ENCODE results near the gene MAB21L3. TPM values are rescaled to one million over a fixed set of nuclear protein-coding genes. Genes with fewer than 3 reads are reported as not detected.

The MAB21L3 gene
- total RNA-seq (under 1 TPM in 1 of 10 donors, not detected in 9; 0.07 TPM), polyA plus RNA-seq (not detected)
- long read RNA-seq, donor 1, result 0 reads
- long read RNA-seq, donor 2, result 0 reads
- long read RNA-seq, donor 3, partial matches to known transcripts, result 1 of 1 reads
- long read RNA-seq, donor 3, other reads (novel, unspliced or antisense), result 0 of 1 reads

GRCh38 chr1:116110567-116111523, at the start of gene MAB21L3:
MAB21L3 (plus strand) TSS chr1:116111399; CDS start chr1:116112616, 1,217 bp downstream.
- Histone ChIP-seq H3K4me1 (peaks cover 0 to 5% (median 0%) of the 10 kb centered on the region in 9 donors), H3K27ac (no peak within 1 kb of the TSS), H3K36me3 (no peaks in the 10 kb centered on the region), H3K27me3 (no peaks in the 10 kb centered on the region), H3K9me3 (no peaks in the 10 kb centered on the region), H3K4me3 (peak within 1 kb of the TSS in 2 of 10 donors; percentile 0 to 6)
- TF ChIP-seq CTCF (IDR thresholded peaks at IDR 0.05), result no peak
- no peak for DNase-seq
- WGBS, 2 donors, result 51 to 53% methylated on average over 12 of the region's 12 CpGs
- intact Hi-C loops (cut with DNase I), result no loop called here
- ATAC-seq, result peak in 3 of 8 donors; percentile 35 to 62 (median 59)

DNA sequence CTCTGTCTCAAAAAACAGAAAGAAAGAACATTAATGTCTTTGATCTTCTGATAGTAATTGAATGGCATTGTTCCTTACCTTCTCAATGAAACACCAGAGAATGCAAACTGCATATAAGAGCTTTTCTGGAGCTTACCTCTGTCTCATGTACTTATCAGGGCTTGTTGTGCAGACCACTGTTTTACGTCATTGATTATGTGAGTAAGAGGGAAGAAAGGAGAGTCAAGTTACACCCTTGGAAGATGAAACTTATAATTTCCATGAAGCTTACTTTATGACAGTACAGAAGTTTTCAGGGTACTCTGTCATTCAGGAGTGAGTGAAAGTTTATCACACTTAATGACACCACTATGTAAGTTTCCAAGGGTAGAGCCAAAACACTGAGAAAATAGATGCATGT, 49.0 kb upstream of the MAB21L3 start:
- Histone ChIP-seq H3K9me3 (peaks cover 0 to 19% (median 5%) of the 10 kb centered on the region in 11 donors), H3K27me3 (no peaks in the 10 kb centered on the region), H3K27ac (no peak overlapping the region), H3K4me3 (no peak overlapping the region), H3K36me3 (peaks cover 0 to 44% (median 3%) of the 10 kb centered on the region in 9 donors), H3K4me1 (no peaks in the 10 kb centered on the region)
- 71 to 83% methylated on average over 1 of the region's 1 CpG for WGBS, 2 donors
- ATAC-seq (no peak), DNase-seq (no peak)
- intact Hi-C loops (cut with DNase I), result loop anchor here in 1 of 10 donors (10.0 kb wide), 1 partner anchor 1677 kb away; no protein-coding TSS in a partner anchor
- TF ChIP-seq CTCF (IDR thresholded peaks at IDR 0.05), result no peak

- no peak overlapping the region for H3K4me3 ChIP-seq
- peaks cover 0 to 68% (median 3%) of the 10 kb centered on the region in 9 donors for H3K36me3 ChIP-seq
- WGBS, 2 donors, result 65 to 77% methylated on average over 2 of the region's 2 CpGs
- no peaks in the 10 kb centered on the region for H3K27me3 ChIP-seq
- DNase-seq, result no peak
- no peaks in the 10 kb centered on the region for H3K9me3 ChIP-seq
- intact Hi-C loops (cut with DNase I), result loop anchor here in 1 of 10 donors (10.0 kb wide), 1 partner anchor 1680 kb away; no protein-coding TSS in a partner anchor
- TF ChIP-seq CTCF (IDR thresholded peaks at IDR 0.05), result no peak
- no peak overlapping the region for H3K27ac ChIP-seq
- ATAC-seq, result no peak
- no peaks in the 10 kb centered on the region for H3K4me1 ChIP-seq
These were observed 46.6 kb upstream of the MAB21L3 start for GRCh38 chr1:116064616-116065015.

GRCh38 chr1:116066868-116067565, 44.2 kb upstream of the MAB21L3 start:
- DNase-seq (no peak), ATAC-seq (peak in 5 of 8 donors; percentile 55 to 64 (median 60))
- WGBS, 2 donors, result 61 to 73% methylated on average over 2 of the region's 2 CpGs
- no peaks in the 10 kb centered on the region for H3K9me3 ChIP-seq
- no peak for TF ChIP-seq CTCF (IDR thresholded peaks at IDR 0.05)
- no peaks in the 10 kb centered on the region for H3K27me3 ChIP-seq
- no peaks in the 10 kb centered on the region for H3K4me1 ChIP-seq
- H3K27ac ChIP-seq, result peak overlapping the region in 7 of 10 donors; percentile 10 to 71 (median 39)
- H3K4me3 ChIP-seq, result no peak overlapping the region
- intact Hi-C loops (cut with DNase I), result loop anchor here in 1 of 10 donors (10.0 kb wide), 1 partner anchor 1682 kb away; no protein-coding TSS in a partner anchor
- H3K36me3 ChIP-seq, result peaks cover 0 to 85% (median 11%) of the 10 kb centered on the region in 9 donors
